Right hindlimb (tissue), 1 donor: ENCODE data around the gene TRPC4.

Source experiments
- DNase-seq: peaks from one replicate; pipeline ENCODE4 v3.0.0-alpha.2; 2018

TRPC4 gene

DNA sequence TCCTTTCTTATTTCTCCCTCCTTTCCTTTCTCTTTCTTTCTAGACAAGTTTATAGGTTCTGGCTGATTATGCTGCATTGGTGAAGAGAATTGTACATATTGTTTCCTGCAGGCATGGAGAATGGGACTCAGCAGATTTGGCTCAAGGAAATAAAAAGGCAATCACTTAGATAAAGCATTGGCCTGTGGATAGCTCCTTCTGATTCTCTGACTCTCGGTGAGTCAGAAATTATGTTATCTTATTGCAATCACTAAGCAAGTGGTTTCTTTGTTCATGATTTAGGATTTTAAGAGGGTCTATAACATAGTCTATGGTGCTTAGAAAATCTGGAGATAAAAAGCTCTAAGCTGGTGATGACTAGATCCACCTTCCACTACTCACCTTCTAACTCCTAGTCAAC lies 217.0 kb downstream of the TRPC4 start:
- DNase-seq: no peak

DNA sequence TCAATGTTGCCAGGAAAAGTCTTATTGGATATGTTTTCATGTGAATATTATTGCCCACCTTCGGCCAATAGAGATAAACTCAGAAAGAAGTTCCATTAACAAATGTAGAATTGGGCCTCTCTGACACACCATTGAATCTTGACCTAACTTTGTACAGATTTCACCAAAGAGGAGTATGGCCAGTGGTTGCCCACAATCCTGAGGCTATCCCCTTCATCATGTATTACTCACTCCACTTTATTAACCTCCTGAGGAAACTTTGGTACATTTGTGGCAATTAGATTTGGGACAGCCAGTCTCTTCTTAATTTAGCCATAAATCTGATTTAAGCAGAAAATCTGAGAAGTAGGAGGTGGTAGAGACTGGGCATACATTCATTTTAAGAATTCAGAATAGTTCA lies 217.7 kb downstream of the TRPC4 start:
- no peak for DNase-seq

DNA sequence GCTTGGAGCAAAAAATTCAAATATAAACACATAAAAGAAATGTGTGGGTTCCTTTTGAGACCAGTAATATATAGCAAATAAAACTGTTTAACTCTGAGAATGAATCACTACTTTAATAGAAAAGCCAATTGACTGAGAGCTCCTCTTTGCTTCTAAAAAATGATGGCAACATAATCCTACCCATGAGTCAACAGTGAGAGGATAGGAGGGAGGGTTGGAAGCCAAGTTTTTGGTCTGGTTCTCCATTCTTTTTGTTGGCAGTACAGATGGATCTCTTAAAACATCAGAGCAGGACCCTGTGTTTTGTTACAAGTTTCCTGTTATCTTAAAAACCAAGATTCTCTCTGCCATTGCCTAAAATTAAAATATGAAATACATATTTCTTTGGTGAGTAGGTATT lies 221.0 kb downstream of the TRPC4 start:
- no peak for DNase-seq

DNA sequence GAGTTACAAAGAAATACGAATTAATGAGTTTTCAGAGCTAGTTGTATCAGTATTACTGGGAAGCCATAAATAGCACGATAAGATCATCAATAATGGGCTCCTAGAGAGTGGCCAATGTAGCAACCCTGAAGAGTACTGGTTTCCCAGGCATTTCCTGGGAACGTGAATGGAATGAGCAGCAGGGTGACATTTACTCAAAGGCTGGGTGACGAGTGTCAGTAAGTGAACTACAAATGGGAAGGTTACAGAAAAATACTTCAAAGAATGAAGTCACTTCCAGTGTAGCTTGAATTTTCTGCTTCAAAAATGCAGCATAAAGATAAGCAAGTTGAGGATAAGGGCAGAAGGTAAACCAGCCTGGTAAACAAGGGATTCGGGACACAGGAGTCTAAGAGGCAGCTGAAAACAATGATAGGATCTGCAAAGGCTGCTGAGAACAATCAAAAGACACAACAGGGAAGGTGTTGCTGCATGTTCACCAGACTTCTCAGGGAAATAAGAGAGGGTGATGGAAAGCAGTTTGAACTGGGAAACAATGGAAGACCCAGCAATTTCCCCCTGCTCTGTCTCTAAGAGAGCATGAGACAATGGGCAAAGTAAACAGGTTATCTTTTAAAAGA lies 222.4 kb downstream of the TRPC4 start:
- DNase-seq: no peak

DNA sequence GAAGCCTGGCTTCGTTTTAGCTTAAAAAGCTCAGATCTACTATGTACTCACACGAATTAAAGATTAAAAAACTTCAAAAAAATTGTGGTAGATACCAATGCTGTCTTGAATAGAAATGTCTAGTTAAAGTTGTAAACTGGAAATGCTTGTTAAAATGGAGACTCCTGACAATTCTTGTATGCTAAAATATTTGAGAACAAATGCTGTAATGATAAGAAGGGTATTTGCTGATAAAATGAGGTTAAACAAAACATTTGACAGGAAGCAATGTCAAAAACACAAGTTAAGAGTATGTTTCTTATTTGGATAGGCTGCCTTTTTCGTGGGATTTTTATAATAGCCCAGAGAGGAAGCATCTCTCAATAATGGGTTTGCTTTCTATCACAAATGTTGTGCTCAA lies 223.0 kb downstream of the TRPC4 start:
- DNase-seq: no peak

DNA sequence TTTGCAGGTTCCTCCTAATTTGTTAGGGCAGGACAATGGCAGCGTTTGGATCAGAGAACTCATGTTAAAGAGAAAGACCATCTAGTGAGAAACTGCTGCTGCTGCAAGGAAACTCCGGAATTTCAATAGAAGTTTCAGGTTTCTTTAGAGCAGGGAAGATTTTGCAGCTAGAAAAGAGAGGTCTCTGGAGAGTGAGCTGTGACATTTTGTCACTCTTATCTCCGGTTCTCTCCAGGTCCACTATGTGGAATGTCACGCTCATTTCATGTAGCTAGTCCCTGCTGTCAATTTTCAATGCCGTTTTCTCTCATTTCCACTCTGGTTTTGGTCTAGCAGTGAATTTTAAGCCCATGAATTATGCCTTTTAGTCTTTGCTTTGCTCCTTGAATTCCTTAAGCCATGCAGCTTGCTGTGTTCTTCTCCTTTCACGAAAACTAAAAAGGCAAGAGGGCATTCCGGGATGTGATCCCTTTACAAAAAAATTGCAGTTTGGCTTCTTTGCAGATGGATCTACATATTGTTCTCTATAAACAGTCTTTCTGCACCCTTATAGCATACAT lies 224.3 kb downstream of the TRPC4 start:
- no peak for DNase-seq

DNA sequence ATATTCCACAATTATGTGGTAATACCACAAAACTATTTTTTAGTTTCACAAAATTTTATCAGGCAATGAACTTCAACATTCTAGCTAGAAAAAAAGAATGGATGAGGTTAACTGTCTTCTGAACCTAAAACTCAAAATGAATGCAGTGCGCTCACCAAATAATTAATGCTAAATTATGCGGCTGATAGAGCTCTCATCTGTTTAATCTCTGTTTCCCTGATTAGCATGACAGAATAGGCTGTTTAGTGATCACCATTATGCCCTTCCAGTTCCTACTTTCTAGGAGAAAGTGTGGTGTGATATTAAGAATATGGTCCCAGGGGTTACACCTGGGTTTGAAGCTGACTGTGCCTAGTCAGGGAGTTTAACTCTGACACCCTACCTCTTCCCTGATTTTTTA lies 228.2 kb downstream of the TRPC4 start:
- DNase-seq: no peak

DNA sequence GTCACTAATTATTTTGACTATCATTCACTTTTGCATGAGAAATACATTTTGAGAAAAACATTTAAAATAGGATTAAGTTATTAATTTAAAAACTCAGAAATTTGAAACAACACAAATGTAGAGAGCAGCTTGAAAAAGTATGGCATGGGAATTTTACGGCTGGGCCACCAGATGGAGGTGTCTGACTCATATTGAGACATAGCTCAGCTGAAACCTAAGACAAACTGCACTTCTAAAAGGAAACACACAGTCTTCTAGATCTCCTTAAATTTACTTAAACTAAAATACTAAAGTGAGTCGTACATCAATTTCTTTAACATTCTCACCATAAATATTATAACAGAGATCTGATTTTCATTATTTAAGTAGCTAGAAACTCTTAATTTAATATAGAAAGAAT lies 229.1 kb downstream of the TRPC4 start:
- no peak for DNase-seq

DNA sequence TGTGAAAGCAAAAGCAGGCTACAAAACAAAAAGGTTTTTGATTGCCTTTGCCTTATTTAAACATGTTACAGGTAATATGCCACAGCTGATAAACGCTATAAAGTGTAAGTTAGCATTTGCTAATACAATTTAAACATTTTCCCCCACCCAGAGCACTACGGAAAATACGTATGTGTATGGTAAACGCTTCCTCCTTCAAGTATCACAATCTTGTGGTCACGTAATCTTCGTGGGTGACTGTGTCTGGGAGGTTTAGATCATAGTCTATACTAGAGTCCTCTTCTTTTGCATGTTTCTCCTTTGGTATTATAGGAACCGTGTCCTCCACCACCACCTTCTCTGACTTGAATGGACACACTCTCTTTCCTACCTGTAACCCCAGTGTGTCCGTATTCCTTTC lies 232.9 kb downstream of the TRPC4 start:
- no peak for DNase-seq

DNA sequence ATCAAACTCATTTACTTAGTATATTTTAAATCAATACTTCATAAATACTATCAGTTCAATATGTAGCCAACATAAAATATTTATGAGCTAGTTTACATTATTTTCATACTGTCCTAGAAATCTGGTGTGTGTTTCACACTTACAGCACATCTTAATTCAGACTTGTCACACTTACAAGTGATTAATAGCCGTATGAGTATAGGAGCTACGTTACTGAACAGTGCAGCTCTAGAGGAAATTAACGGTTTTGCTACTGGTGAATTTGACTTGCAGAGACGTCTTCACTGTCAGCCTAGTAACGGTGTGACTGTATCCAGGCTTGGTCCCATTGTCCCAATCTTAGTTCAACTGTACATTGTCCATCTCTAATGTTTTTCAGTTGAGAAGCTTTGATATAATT lies 237.3 kb downstream of the TRPC4 start:
- no peak for DNase-seq

DNA sequence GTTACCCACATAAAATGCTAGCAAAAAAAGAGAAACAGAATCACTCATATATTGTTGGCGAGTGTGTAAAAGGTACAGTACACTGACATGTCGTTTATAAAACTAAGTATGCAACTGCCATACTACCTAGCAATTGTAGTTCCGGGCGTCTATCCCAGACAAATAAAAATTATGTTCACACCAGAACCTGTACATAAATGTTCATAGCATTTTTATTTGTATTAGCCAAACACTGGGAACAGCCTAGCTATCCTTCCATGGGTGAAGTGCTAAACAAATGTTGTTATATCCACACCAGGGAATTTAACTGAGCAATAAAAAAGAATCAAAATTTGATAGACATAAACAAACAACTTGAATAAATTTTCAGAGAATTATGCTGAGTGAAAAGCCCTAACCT lies 242.1 kb downstream of the TRPC4 start:
- DNase-seq: no peak

DNA sequence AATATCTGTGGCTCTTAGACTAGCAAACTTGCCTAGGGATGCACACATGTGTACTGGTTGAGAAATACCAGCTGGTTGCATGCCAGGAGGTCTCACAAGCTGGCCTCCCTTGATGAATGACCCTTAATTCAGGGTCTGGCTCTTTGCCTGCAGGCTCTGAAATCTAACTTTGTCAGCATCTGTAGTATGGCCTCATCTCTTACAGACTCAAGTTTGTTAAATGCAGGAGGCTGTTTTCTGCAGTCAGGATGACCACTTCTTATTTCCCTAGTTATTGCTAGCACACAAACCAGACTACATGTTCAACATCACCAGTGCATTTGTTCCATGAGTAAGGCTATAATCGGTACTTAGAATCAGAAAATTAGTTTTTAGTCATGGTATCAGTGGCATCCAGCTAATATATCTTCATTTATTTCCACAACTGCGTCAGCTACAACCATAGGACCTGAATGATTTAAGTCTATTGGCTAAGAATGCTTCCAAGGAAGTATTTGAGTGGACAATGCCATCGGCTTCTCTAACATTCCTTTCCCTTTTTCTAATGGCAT lies 247.7 kb downstream of the TRPC4 start:
- no peak for DNase-seq

DNA sequence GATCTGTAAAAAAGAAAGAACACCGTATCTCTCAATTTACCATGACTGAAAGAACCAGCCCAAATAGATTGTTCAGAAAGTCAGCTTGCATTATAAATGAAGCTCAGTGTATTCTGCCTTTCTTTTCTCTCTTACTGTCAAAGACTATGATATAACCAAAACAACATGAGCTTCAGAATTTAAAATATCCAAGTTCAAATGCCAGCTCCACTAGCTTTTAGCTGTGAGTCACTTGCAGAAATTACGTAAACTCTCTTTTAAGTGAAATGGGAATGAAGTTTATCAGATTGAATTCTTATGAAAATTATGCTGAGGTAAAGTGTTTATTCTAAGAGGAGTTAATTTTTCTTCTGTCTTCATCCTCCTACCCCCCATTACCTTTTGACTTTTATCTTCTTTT lies 251.0 kb downstream of the TRPC4 start:
- DNase-seq: no peak

DNA sequence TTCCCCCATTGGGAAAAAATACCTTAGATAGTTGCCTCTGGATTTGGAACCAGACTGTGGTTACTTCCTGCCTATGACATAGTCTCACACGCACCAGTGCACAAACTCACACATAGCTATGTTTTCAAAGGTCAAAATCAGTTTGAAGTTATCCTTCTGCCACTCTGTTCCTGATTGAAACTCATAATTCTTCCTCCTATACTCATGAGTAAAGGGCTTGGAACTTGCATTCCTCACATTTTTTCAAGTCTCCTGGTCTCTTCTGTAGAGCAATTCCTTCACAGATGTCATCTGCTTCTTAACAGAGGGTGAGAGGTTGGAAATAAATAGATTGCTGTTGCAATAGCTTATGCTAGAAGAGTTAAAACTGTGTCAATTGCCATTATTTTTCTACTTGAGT lies 252.4 kb downstream of the TRPC4 start:
- DNase-seq: no peak

DNA sequence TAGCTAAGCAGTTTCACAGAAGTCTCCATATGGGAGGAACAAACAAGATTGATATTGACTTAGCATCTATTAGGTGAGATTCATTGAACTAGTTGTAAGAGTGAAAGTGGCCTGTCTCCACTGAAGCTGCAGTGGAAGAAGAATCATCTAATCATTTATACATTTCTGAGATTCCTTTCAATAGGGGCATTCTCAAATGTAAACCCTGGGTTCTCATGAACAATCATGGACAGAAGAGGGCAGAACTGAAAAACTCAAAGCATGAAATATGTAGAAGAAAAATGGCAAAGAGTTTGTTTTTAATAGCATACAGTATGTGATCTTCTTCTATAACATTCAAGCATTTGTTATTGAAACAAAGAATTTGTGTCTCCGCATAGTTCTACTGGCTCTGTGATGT lies 253.4 kb downstream of the TRPC4 start:
- no peak for DNase-seq

DNA sequence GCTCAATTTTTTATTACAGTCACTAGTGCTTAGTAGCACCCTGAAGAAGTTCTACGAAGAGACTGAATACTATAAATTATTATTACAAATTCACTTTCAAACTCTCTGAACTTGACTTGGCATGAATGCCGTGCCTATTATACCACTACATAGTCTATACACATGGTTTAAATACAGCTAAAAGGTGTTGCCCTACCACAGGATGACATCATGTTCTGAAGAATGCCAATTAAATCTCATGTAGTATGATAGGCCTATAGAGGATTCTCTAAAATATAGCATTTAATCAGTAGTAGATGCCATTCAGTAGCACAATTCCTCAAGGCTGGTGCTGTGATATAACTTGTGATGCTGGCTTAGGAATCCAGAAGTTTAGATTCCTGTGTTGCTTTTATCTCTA lies 254.3 kb downstream of the TRPC4 start:
- DNase-seq: no peak

DNA sequence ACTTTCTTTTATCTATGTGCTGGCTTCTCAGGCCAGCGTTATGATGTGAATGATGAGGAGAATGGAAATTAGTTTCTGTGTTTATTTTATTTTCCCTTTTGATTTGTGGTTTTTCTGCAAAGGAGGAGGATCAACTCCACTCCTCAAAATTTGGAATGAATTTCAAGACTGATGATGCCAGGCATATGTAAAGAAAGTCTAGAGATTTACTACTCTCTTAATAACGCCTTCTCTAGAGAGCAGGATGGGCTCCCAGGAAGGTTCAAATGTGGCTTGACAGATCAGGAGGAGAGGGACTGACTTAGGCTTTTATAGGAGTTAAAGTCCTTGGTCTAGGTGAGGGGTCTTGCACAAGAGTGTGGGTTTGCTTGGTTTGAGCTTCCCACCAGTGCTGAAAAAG lies 255.9 kb downstream of the TRPC4 start:
- DNase-seq: no peak

DNA sequence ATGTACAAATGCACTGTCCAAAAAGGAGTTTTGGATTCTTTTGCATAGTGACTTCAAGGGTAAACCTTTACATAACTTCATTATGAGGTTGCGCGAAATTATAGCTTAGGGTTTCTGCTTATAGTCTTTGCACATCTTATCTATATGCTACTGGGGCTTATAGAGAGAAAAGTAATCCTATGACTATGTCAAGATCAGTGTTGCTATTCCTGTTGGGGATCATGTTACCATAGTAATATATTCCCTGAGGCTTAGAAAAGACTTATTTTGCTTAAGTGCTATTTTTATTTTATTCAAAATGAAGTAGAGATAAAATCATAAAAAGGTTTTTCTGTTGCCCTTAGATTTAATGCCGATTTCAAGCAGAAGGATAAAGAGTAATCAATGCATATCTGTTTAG lies 256.3 kb downstream of the TRPC4 start:
- DNase-seq: no peak

DNA sequence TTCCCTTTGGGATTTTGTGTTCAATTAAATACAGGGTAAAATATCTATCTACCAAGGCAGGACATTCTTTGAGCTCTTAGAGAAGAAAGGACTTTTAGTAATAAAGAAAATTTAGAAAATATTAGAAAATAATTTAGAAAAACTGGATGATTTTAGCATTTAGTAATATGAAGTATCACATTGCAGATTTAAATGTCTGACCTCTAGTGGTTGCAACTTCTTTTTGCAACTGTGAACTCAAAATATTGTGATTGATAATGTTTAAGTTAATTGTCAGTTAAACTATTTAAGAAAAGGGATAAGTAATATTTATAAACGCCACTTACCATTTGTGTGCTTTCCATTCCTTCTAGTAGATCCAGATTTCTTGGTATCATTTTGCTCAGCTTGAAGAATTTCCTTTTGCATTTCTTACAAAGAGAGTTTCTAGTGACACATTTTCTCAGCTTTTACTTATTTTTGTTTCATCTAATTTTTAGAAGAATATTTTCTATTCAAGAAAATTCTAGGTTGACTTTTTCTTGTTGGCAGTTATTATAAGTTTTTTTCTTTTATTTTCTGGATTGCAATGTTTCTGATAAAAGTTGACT lies 260.7 kb downstream of the TRPC4 start:
- no peak for DNase-seq

DNA sequence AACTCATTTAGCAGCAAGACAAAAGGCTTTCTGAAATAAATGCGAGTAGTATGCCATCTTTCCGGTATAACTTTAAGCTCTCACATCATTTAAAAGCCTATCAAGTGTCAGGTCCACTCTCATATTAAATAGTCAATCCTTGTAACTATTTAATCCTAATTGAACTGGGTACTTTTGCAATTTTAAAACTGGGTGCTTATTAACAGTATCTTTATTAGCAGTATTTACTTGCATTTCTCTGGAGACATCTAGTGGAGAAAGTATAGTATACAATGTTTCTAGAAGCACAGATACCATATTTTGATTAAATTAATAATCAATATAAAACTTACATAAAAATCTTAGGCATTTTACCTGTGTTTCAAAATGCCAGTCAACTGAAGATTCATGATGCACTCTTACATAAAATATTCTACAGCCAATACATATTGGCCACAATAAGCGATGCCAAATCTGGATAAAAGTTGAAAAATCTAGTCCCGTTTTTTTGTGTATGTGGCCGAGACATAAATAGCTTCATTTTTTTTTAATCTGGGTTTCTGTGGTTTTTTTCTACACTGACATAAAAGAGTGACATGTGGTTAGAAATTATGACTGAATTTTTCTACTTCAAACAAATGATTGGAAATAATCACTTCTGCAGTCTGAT lies 266.7 kb downstream of the TRPC4 start:
- DNase-seq: no peak

DNA sequence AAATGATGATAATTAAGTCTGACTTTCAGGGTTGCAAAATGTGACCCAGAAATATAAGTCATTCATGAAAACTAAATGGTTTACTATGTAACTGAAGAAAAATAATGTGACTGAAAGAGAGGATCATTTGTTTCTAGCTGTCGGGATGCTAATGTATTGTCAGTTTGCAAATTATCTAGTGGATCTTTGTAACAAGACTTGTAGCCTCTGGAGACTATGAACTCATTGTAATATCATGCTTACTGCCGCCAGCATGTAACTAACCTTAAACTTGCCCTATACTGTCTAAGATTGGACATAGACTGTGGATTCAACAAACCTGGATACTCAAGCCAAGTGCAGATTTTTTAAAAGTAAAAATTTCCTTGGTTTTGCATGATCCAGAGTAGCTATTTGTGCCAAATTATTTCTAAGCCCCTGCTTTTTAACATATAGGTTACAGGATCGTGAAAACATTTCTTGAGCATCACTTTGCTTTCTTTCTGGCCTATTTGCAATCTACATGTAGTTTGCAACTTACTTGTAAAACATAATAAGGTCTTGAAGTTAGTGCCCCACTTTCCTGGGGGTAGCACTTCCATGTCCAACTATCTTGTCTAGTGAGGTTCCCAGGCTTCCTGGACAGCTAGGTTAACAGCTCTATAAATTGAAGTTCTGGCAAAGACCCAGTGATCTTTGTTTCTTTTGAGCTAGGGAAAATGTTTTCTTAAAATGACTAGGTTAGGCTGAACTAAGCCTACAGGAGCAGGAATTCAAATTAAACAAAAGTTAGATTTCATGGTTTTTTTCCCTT lies 267.7 kb downstream of the TRPC4 start:
- DNase-seq: no peak

DNA sequence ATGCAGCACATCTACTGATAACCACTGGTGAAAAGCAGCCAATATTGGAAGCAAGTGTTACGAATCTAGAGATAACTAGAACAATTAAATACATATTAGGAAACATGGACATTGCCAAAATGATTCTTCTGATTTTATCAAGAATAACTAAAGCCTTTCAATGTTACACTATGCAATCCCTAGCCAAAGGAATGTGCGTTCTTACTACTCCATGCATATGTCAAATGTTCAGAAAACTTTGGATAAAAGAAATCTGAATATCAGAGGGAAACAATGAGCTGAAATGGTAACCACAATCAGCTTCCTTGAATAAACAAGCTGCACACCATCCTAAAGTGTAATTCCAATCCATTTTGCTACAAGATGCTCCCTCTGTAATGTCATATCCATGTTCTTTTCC lies 270.1 kb downstream of the TRPC4 start:
- no peak for DNase-seq

DNA sequence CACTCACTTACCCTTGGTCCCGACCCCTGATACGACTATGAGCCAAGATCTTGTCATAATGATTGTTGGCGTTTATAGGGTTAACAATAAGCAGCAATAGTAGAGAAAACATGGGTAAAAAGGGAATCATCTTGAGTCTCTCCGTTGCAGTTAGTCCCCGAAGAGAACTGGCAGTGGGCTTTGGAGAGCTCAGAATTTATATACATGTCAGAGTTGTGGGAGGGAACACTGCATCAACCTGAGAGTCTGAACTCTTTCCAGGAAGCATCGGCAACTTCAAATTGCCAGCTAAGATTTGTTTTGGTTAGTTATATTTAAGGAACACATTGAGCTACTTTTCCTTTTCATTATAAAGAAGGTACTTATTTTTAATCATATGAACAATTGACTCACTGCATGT lies 271.0 kb downstream of the TRPC4 start, which contains the start of gene POSTN:
POSTN (minus strand) TSS at position 172 of the 400 bp plus-strand sequence; CDS start at position 130, 42 bp downstream.
- DNase-seq: peak; percentile 89
